GM21723 (cell line): Measurements from ENCODE around the gene DENND2A.
"Not testable (repeated sequence)": the region's sequence is repeated elsewhere in the genome, so short reads cannot be mapped to it uniquely, and the experiment has no call there.

Experiments
- ATAC-seq: cut with Tn5 transposase; IDR thresholded peaks from one replicate; pipeline ENCODE4 v1.9.1; 2021; ENCODE audit warnings: mild to moderate bottlenecking, moderate library complexity; ENCODE audit not compliant: unreplicated experiment

Gene DENND2A

DNA sequence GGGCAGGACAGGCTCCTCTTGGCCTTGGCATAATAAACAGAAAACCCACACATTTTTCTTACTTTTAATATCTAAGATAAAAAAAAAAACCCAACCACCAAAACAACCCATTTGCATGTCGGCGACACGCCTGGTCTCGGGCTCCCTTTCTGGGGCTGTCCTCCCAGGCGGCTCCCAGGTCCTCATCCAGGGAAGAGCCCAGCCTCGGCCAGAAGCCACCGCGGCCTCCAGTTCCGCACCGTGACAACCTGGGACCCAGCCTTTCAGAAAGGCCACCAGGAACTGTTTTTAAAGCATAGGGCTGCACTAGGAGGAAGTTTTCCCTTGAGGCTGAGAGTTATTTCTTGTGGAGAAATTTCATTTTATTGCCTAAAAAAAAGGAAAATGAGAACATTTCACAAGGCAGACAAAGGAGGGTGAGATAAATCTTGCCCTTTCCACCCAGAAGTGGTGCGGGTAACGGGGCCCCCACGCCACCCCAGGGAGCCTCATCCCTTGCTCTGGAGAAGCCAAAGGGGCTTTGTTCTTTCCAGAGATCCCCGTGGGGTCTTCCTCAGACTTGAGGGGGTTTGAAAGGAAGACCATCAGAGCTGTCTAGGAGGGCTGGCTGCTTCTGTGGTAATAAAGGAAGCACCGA, 122.1 kb downstream of the DENND2A start:
- no peak for ATAC-seq

DNA sequence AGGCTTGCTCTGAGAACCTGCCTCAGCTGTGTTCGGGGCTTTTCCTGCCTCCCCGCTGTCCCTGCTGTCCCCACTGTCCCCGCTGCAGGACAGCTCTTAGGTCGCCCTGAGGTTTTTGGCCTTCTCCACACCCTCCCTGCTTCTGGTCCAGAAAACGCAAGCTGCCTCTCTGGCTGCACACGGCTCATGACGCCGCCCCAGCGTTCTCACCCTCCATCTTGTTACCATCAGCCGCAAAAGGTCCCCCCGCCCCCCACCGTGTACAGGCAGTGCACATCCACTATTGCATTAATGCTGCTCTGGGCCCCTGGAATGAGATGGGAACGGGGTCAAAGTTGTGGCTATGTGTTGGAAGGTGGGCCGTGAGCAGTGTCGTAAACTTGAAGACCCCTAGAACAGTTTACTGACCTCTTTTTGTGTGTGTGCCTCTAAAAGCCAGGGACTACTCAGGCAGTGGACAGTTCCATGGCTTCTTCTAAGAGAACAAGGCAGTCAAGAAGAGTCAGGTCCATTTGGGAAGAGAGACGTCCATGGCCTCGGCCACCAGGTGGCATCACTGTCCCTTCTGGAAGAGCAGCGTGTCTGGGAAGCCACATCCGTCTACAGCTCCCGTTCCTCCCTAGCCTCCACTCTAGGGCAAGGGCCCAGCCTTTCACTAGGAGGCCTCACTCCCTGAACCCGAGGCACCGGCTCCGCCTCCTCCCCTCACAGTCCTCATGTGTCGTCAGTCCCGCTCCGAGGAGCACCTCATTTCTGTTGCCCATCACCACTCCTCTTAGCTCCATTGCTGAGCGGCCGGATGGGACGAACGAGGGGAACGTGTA, 122.9 kb downstream of the DENND2A start:
- ATAC-seq = no peak

- no peak for ATAC-seq
Measured at GRCh38 chr7:140512317-140513000, 128.2 kb downstream of the DENND2A start.

DNA sequence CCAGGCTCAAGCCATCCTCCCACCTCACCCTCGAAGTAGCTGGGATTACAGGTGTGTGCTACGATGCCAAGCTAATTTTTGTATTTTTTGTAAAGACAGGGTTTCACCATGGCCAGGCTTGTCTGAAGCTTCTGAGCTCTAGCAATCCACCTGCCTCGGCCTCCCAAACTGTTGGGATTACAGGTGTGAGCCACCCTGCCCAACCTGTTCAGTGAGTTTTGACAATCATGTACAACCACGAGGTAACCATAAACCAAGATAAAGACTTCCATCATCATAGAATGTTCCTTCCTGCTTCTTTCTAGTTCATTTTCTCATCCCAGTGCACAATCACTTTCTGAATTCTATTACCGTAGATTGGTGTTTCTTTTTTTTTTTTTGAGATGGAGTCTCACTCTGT, 130.8 kb downstream of the DENND2A start:
- ATAC-seq = no peak

- not testable (repeated sequence) for ATAC-seq
Measured at GRCh38 chr7:140507556-140507955, 133.1 kb downstream of the DENND2A start.

- no peak for ATAC-seq
Measured at GRCh38 chr7:140506788-140507464, 133.7 kb downstream of the DENND2A start.

- ATAC-seq = no peak
Measured at GRCh38 chr7:140501966-140502365, 138.6 kb downstream of the DENND2A start.

GRCh38 chr7:140497807-140498206, 142.8 kb downstream of the DENND2A start:
- not testable (repeated sequence) for ATAC-seq

- no peak for ATAC-seq
Measured at GRCh38 chr7:140497241-140497769, 143.3 kb downstream of the DENND2A start.

GRCh38 chr7:140495514-140496097, 145.0 kb downstream of the DENND2A start:
- no peak for ATAC-seq

GRCh38 chr7:140494867-140495266, 145.7 kb downstream of the DENND2A start:
- no peak for ATAC-seq

- ATAC-seq = no peak
Measured at GRCh38 chr7:140489026-140489359, 151.6 kb downstream of the DENND2A start.

DNA sequence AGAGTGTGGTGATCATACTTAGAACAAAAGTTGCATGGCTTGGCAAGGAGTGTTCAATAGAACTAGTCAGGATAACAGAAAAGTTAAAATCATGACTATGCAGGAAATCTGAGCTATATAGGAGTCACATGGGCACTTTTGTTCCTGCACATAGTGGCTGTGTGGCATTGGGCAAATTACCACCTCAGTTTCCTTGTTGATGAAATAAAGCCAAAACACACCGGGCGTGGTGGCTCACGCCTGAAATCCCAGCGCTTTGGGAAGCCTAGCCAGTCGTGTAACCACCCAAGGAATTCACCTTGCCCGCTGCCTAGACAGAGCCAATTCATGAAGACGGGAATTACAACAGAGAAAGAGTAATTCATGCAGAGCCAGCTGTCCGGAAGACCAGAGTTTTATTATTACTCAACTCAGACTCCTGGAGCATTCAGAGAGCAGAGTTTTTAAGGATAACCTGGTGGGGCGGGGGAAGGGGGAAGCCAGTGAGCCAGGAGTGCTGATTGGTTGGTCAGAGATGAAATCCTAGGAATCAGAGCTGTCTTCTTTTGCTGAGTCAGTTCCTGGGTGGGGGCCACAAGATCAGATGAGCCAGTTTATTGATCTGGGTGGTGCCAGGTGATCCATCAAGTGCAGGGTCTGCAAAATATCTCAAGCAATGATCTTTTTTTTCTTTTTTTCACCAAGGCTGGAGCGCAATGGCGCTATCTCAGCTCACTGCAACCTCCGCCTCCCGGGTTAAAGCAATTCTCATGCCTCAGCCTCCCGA, 154.9 kb downstream of the DENND2A start:
- no peak for ATAC-seq

- no peak for ATAC-seq
Measured at GRCh38 chr7:140484951-140485499, 155.6 kb downstream of the DENND2A start.

DNA sequence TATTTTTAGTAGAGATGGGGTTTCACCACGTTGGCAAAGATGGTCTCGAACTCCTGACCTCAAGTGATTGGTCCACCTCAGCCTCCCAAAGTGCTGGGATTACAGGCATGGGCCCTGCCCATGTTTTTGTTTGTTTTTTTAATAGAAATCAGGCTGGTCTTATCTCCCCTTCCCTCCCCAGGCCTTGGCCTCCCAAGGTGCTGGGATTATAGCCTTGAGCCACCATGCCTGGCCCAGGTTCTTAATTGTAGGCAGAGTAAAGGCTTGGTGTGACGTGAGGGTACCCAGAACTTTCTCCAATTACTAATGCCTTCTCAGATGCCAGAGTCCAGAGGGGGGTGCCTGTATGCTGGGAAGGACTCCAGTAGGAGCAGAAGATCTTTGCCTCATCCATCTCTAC, 156.1 kb downstream of the DENND2A start:
- no peak for ATAC-seq

DNA sequence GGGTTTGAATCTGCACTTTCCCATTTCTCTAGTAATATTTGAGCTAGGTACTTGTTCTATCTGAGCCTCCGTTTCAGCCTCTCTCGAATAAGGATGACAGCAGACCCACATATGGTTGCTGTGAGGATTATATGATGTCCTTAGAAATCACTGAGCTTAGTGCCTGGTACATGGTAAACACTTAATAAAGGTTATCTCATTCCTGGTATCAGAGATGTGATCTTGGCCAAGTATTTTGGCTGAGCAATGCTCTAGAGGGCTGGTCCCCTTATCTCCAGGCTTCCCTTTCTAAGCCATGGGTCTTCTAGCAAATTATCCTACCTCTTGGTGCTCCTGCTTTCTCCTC, 160.9 kb downstream of the DENND2A start:
- no peak for ATAC-seq

DNA sequence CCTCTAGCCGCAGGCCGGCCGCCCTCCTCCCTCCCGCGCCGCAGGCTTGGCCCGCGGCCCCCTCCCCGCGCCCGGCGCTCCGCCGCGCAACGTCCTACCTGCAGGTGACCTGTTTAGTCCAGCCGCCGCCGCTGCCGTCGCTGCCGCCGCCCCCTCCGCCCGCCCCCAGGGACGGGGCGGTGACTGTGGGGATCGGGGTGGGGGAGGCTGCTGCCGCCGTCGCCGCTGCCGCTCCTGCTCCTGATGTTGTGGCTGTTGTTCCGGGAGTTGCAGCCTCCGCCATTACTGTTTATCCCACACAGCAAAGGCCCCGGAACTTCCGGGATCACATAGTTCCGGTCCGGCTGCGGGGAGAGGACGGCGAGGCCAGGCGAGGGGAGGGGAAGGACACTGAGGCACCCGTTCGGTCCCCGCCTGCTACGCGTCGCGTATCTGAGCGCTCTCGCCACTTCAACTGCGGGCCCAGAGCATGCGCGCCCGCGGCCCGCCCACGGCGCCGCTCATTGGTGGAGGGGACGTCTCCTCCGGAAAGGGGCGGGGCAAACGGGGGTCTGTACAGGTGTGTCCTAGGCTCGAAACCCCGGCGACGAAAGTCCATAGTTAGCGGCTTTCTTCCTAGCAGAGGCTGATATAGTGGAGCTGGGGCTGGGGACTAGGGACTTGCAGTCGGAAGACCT, 161.4 kb downstream of the DENND2A start, which contains the start of gene MKRN1:
TSS of gene MKRN1 (minus strand) at position 444 of the 677 bp plus-strand sequence. CDS start at position 283, 161 bp downstream.
- ATAC-seq = peak; percentile 92

DNA sequence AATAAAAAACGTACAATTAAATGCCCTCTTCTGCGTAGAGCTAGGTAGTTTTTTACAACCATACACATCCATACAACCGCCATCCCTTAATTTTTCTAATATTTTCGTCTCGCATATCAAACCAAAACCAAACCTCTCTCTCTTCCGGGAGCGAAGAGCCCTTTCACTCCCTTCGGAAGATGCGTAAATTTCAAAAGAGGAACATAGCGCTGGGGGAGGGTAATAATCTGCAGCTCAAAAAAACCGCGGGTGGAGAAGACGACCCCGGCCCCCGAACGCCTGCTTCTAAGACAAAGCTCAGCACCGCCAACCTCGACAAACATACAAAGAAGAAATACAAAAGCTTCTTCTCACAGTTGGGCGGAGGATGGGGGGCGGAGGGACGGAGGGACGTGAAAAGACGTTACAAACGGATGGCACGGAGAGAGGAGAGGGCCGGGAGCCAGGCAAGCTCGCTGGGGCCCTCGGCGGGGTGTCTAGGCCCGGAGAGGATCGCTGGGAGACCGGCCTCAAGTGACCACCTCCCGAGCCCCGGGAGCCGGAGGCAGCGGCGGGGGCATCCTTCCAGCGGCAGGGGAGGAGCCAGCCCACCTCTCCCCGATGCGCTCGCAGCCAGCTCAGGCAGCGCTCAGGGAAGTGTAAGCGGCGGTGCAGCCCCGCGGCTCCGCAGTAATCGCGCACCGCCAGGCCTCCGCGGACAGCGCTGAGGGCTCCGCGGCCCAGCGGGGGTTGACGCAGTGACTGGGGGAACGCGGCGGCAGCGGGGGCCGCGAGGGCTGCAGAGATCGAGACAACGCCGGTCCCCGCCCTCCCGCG, 162.2 kb downstream of the DENND2A start:
- peak; percentile 27 for ATAC-seq
